HG02938 (cell line): ENCODE data around the gene HTD2.
"Not testable (repeated sequence)": the region's sequence is repeated elsewhere in the genome, so short reads cannot be mapped to it uniquely, and the experiment has no call there.

ENCODE experiments used
- ATAC-seq: cut with Tn5 transposase; IDR thresholded peaks from one replicate; pipeline ENCODE4 v1.9.1; 2021; ENCODE audit warnings: mild to moderate bottlenecking, moderate library complexity; ENCODE audit not compliant: unreplicated experiment

Gene HTD2

GRCh38 chr3:58331593-58332152 is 25.4 kb downstream of the HTD2 start:
- ATAC-seq = no peak

DNA sequence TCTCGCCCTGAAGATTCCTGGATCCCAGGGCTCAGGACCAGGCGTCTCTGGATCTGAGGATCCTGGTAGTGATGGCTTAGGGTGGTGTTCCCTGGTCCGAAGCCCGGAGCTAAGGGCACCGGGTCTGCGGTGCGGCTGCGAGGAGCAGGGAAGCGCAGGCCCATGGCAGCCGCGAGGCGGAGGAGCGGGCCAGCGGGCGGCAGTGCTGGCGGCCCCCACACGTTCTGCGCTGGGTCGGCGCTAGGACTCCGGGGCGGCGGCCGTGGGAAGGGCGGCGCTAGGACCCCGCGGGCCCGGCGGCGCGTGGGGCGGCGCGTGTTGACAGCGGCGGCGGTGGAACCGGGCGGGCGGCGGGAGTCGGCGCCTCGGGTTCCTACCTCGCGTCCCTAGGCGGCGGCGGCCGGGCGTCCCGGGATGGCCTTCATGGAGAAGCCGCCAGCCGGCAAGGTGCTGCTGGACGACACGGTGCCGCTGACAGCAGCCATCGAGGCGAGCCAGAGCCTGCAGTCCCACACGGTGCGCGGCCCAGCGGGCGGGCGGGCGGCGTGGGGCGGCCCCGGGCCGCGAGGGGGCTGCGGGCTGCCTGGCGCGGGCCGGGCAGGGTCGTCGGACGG is 26.4 kb downstream of the HTD2 start, which contains the start of gene PXK:
Gene PXK, plus strand, starts transcription at position 318 of the 614 bp plus-strand sequence. Its CDS starts 97 bp downstream, at position 415.
- ATAC-seq = peak; percentile 76

- peak; percentile 26 for ATAC-seq
Measured at GRCh38 chr3:58333206-58334012, 27.1 kb downstream of the HTD2 start.

DNA sequence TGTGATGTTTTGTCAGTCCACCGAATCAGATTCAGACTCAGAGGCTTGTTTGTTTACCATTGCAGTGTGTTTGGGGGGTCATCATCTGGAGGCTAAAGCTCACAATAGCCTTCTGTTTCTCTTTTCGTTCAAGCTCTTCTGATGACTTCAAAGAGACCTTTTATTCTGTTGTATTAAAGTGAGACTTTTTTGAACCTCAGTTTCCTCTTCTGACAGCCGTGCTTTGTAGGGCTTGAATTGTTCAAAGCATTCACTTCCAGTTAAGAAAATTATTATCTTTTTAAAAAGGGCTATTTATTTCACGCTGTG is 27.6 kb downstream of the HTD2 start:
- no peak for ATAC-seq

GRCh38 chr3:58334506-58334884 is 28.2 kb downstream of the HTD2 start:
- no peak for ATAC-seq

DNA sequence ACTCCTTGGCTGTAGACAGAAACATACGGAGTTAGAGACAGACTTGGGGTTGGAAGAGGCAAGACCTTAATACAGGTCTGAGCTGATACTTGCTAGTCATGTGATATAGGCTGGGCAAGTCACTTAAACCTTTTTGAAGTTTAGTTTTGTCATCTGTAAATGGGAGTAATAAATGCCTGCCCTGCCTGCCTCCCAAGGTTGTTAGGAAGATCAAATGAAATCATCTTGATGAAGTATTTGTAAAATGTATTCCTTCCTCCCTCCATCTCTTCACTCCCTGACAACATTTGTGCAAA is 29.3 kb downstream of the HTD2 start:
- no peak for ATAC-seq

- no peak for ATAC-seq
Measured at GRCh38 chr3:58336135-58336882, 30.0 kb downstream of the HTD2 start.

DNA sequence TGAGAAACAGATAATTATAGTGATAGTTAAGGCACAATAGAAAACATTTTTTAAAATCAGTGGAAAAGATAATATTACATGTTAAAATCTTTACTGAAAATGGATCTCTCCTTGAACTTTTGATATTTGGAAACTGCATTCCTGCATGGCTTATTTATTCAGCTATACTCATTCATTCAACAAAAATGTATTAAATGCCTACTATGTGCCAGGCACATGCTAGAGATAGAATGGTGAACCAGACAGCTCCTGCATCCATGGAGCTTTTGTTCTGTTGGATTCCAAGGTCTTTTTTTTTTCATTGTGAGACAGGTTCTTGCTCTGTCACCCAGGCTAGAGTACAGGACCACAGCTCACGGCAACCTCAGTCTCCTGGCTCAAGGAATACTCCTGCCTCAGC is 30.9 kb downstream of the HTD2 start:
- no peak for ATAC-seq

DNA sequence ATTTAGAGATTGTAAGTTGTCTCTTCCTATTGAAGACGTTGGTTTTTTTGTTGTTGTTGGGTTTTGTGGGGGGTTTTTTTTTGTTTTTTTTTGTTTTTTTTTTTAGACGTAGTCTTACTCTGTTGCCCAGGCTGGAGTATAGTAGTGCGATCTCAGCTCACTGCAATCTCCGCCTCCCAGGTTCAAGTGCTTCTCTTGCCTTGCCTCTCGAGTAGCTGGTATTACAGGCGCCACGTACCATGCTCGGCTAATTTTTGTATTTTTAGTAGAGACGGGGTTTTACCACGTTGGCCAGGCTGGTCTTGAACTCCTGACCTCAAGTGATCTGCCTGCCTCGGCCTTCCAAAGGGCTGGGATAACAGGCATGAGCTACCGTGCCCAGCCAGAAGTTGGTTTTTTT is 32.8 kb downstream of the HTD2 start:
- ATAC-seq = not testable (repeated sequence)

DNA sequence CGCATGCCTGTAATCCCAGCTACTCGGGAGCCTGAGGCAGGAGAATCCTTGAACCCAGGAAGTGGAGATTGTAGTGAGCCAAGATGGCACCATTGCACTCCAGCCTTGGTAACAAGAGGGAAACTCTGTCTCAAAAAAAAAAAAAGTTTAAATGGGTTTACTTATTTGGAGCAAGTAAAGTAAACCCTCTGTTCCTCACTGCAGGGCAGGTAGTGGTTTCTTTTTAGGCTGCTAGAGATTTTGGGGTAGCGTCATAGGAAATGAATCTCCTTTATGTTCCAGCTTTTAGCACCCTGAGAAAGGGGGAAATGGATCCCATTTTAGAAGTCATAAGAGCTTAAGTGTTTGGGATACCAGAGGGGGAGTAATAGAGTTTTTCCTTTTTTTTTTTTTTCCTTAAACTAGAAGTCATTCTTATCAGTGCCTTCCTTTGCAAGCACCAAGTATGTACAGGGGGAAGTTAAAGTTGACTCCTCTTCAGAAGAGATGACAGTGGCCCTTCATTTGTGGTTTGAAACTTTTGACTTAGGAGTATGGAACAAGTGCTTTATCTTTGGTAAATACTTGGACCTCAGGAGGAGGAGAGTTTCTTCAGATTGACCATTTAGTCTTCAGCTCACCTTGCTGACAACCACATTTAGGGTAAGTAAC is 34.4 kb downstream of the HTD2 start:
- no peak for ATAC-seq

GRCh38 chr3:58341376-58341775 is 35.1 kb downstream of the HTD2 start:
- ATAC-seq = no peak

DNA sequence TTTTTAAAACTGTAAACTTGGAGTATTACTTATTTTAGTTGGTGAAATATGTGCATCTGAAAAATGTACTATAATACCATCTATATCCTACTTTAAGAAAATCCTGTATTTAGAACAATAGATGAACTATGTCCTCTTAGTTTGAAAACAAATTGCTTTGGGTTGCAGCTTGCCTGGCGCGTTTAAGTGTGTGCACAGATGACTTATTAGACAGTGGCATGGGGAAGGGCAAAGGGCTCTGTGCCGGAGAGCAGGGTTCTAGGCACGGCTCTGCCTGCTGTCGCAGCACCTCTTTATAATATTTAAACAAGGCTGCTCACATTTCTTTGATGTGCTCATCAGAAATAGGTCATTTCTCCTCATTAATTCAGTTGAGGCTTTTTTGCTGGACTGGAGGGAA is 36.4 kb downstream of the HTD2 start:
- ATAC-seq = no peak

GRCh38 chr3:58345457-58345856 is 39.1 kb downstream of the HTD2 start:
- no peak for ATAC-seq

DNA sequence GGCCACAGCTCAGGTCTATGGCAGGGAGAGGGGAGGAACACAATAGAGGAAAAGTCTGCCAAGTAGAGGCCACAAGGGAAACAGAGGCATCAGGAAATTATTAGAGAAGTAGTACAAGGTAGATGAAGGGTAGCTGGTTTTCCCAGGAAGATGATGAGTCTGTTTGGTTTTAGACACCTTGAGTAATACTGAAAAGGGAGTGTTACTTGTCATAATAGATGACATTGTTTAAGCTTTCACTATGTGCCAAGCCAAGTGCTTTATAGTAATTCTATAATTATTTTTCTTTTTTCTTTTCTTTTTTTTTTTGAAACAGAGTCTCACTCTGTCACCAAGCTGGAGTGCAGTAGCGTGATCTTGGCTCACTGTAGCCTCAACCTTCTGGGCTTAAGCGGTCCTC is 40.0 kb downstream of the HTD2 start:
- no peak for ATAC-seq

DNA sequence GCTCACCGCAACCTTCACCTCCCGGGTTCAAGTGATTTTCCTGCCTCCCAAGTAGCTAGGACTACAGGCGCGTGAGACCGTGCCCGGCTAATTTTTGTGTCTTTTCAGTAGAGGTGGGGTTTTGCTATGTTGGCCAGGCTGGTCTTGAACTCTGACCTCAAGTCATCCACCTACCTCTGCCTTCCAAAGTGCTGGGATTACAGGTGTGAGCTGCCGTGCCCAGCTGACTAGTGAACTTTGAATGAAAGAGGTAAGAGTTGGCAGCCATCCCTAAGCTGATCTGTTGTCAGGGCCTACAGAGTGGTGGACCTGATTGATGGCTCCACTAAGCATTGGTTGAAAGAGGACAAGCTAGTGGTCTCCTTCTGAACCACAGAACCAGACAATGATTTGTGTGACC is 41.7 kb downstream of the HTD2 start:
- no peak for ATAC-seq

GRCh38 chr3:58349792-58350626 is 43.7 kb downstream of the HTD2 start:
- ATAC-seq = peak; percentile 86

- no peak for ATAC-seq
Measured at GRCh38 chr3:58350627-58351013, 44.3 kb downstream of the HTD2 start.

GRCh38 chr3:58351920-58352319 is 45.6 kb downstream of the HTD2 start:
- no peak for ATAC-seq

GRCh38 chr3:58352626-58353025 is 46.3 kb downstream of the HTD2 start:
- no peak for ATAC-seq

GRCh38 chr3:58353722-58354553 is 47.6 kb downstream of the HTD2 start:
- no peak for ATAC-seq
